SK-N-SH treated with all-trans-retinoic acid at 6 μM for 48 hours (cell line): ENCODE data around the gene SRP14.

Source experiments
- ATAC-seq: fragments of 200-7000 bp; cut with Tn5 transposase; 3 replicates; pipeline ENCODE4 v1.9.1; 2020; ENCODE audit warnings: mild to moderate bottlenecking, moderate library complexity
- ARNTL ChIP-seq: fragments of 450-650 bp; formaldehyde crosslinking; IDR thresholded peaks from 2 replicates; pipeline ENCODE4 v1.5.0; 2020; ENCODE audit warnings: low read depth, mild to moderate bottlenecking, moderate library complexity, borderline replicate concordance
- CSDC2 ChIP-seq: fragments of 250-450 bp; sonication (Bioruptor Pico); IDR thresholded peaks from 2 replicates; pipeline ENCODE4 v1.5.0; 2020; ENCODE audit warnings: mild to moderate bottlenecking, moderate library complexity
- CSRNP3 ChIP-seq: fragments of 250-450 bp; sonication (Bioruptor Pico); IDR thresholded peaks from 2 replicates; pipeline ENCODE4 v1.5.1; 2021; ENCODE audit warnings: mild to moderate bottlenecking, moderate library complexity
- ESRRG ChIP-seq: fragments of 250-450 bp; sonication (Bioruptor Pico); IDR thresholded peaks from 2 replicates; pipeline ENCODE4 v1.6.1; 2021; ENCODE audit warnings: mild to moderate bottlenecking
- ISL1 ChIP-seq: fragments of 250-450 bp; sonication (Bioruptor Pico); IDR thresholded peaks from 2 replicates; pipeline ENCODE4 v2.1.2; 2022; ENCODE audit warnings: mild to moderate bottlenecking, moderate library complexity
- OSR1 ChIP-seq: fragments of 250-450 bp; sonication (Bioruptor Pico); IDR thresholded peaks from 2 replicates; pipeline ENCODE4 v1.8.0; 2022; ENCODE audit warnings: moderate library complexity, mild to moderate bottlenecking, inconsistent platforms
- RARB ChIP-seq: fragments of 250-450 bp; sonication (Bioruptor Pico); IDR thresholded peaks from 2 replicates; pipeline ENCODE4 v1.8.0; 2021; ENCODE audit warnings: mild to moderate bottlenecking, moderate library complexity
- TOX ChIP-seq: fragments of 250-450 bp; sonication (Bioruptor Pico); IDR thresholded peaks from 2 replicates; pipeline ENCODE4 v1.8.0; 2021; ENCODE audit warnings: mild to moderate bottlenecking, moderate library complexity, borderline replicate concordance
- ZC3H10 ChIP-seq: fragments of 250-450 bp; sonication (Bioruptor Pico); IDR thresholded peaks from 2 replicates; pipeline ENCODE4 v1.5.1; 2021; ENCODE audit warnings: mild to moderate bottlenecking, moderate library complexity
- ZFP3 ChIP-seq: fragments of 250-450 bp; sonication (Bioruptor Pico); IDR thresholded peaks from 2 replicates; pipeline ENCODE4 v1.5.0; 2020; ENCODE audit warnings: mild to moderate bottlenecking, moderate library complexity
- ZFP30 ChIP-seq: fragments of 450-650 bp; formaldehyde crosslinking; IDR thresholded peaks from 2 replicates; pipeline ENCODE4 v1.5.0; 2022; ENCODE audit warnings: mild to moderate bottlenecking, moderate library complexity
- ZNF70 ChIP-seq: fragments of 450-650 bp; formaldehyde crosslinking; IDR thresholded peaks from 2 replicates; pipeline ENCODE4 v1.5.0; 2020; ENCODE audit warnings: mild to moderate bottlenecking, moderate library complexity
- ZNF8 ChIP-seq: fragments of 450-650 bp; formaldehyde crosslinking; IDR thresholded peaks from 2 replicates; pipeline ENCODE4 v1.5.0; 2020; ENCODE audit warnings: mild to moderate bottlenecking, moderate library complexity
- TF ChIP-seq, protein P1 (sequence below): fragments of 250-450 bp; sonication (Bioruptor Pico); IDR thresholded peaks from 2 replicates; pipeline ENCODE4 v1.8.0; 2020; ENCODE audit warnings: mild to moderate bottlenecking, moderate library complexity, borderline replicate concordance
- TF ChIP-seq, protein P2 (sequence below): fragments of 250-450 bp; sonication (Bioruptor Pico); IDR thresholded peaks from 2 replicates; pipeline ENCODE4 v1.5.0; 2020; ENCODE audit warnings: mild to moderate bottlenecking, moderate library complexity

Gene SRP14

GRCh38 chr15:40038638-40039543 lies at the start of gene SRP14:
Gene SRP14 (minus strand): TSS chr15:40039181. CDS start chr15:40039116, 65 bp downstream.
- ATAC-seq = peak; percentile 98
- TF ChIP-seq ZFP3 = 0 out of 2 replicates have a peak, but pooled peaks have one; percentile 23
- no peak for TF ChIP-seq CSRNP3 (CRISPR knock-in tag)
- no peak for TF ChIP-seq RARB
- TF ChIP-seq, protein P1, sequence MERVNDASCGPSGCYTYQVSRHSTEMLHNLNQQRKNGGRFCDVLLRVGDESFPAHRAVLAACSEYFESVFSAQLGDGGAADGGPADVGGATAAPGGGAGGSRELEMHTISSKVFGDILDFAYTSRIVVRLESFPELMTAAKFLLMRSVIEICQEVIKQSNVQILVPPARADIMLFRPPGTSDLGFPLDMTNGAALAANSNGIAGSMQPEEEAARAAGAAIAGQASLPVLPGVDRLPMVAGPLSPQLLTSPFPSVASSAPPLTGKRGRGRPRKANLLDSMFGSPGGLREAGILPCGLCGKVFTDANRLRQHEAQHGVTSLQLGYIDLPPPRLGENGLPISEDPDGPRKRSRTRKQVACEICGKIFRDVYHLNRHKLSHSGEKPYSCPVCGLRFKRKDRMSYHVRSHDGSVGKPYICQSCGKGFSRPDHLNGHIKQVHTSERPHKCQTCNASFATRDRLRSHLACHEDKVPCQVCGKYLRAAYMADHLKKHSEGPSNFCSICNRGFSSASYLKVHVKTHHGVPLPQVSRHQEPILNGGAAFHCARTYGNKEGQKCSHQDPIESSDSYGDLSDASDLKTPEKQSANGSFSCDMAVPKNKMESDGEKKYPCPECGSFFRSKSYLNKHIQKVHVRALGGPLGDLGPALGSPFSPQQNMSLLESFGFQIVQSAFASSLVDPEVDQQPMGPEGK (CRISPR knock-in tag) = no peak; the same call in 1 of the 2 replicates
- no peak for TF ChIP-seq ISL1 (CRISPR knock-in tag)
- no peak for TF ChIP-seq CSDC2 (CRISPR knock-in tag)
- no peak for TF ChIP-seq OSR1 (CRISPR knock-in tag)
- TF ChIP-seq, protein P2, sequence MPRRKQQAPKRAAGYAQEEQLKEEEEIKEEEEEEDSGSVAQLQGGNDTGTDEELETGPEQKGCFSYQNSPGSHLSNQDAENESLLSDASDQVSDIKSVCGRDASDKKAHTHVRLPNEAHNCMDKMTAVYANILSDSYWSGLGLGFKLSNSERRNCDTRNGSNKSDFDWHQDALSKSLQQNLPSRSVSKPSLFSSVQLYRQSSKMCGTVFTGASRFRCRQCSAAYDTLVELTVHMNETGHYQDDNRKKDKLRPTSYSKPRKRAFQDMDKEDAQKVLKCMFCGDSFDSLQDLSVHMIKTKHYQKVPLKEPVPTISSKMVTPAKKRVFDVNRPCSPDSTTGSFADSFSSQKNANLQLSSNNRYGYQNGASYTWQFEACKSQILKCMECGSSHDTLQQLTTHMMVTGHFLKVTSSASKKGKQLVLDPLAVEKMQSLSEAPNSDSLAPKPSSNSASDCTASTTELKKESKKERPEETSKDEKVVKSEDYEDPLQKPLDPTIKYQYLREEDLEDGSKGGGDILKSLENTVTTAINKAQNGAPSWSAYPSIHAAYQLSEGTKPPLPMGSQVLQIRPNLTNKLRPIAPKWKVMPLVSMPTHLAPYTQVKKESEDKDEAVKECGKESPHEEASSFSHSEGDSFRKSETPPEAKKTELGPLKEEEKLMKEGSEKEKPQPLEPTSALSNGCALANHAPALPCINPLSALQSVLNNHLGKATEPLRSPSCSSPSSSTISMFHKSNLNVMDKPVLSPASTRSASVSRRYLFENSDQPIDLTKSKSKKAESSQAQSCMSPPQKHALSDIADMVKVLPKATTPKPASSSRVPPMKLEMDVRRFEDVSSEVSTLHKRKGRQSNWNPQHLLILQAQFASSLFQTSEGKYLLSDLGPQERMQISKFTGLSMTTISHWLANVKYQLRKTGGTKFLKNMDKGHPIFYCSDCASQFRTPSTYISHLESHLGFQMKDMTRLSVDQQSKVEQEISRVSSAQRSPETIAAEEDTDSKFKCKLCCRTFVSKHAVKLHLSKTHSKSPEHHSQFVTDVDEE (CRISPR knock-in tag) = no peak

GRCh38 chr15:40087991-40088928 lies 49.3 kb upstream of the SRP14 start:
- no peak for TF ChIP-seq ZNF8
- no peak for TF ChIP-seq OSR1 (CRISPR knock-in tag)
- TF ChIP-seq TOX (CRISPR knock-in tag) = no peak
- no peak for TF ChIP-seq ZNF70
- no peak for TF ChIP-seq ZC3H10 (CRISPR knock-in tag)
- no peak for ATAC-seq

- no peak for TF ChIP-seq ARNTL (CRISPR knock-in tag)
- TF ChIP-seq CSRNP3 (CRISPR knock-in tag) = no peak
- TF ChIP-seq RARB = no peak
- TF ChIP-seq ZNF8 = no peak
- TF ChIP-seq, protein P2 (CRISPR knock-in tag) = no peak
- TF ChIP-seq OSR1 (CRISPR knock-in tag) = no peak
- no peak for TF ChIP-seq ESRRG
- TF ChIP-seq, protein P1 (CRISPR knock-in tag) = no peak
- TF ChIP-seq ZC3H10 (CRISPR knock-in tag) = no peak
- no peak for TF ChIP-seq ZNF70
- TF ChIP-seq CSDC2 (CRISPR knock-in tag) = no peak
- no peak for TF ChIP-seq ZFP30 (CRISPR knock-in tag)
- ATAC-seq = no peak
Observed at GRCh38 chr15:40087068-40087810, 48.3 kb upstream of the SRP14 start.
